GM23338 (cell line): ENCODE measurements around the gene NIPAL1.
"Not testable (repeated sequence)": the region's sequence is repeated elsewhere in the genome, so short reads cannot be mapped to it uniquely, and the experiment has no call there.

Experiments
- CREB1 ChIP-seq: fragments of 250-450 bp; sonication (Bioruptor Pico); IDR thresholded peaks from 2 replicates; pipeline ENCODE4 v1.5.0; 2020; ENCODE audit warnings: low read depth, mild to moderate bottlenecking, moderate library complexity
- EZH2 ChIP-seq: fragments of 200-600 bp; sonication (generic); IDR thresholded peaks from one replicate; pipeline ENCODE4 v1.8.0; 2017; ENCODE audit warnings: antibody characterized with exemption, mild to moderate bottlenecking, low read depth; ENCODE audit not compliant: unreplicated experiment
- POLR2AphosphoS5 ChIP-seq: IDR thresholded peaks from 2 replicates; pipeline ENCODE4 v1.6.1; 2016; ENCODE audit warnings: antibody characterized with exemption, low read depth
- TF ChIP-seq, protein P1 (sequence below): IDR thresholded peaks from one replicate; pipeline ENCODE4 v1.6.1; 2018; ENCODE audit warnings: antibody characterized with exemption; ENCODE audit not compliant: unreplicated experiment
- TF ChIP-seq, protein P2 (sequence below), 2 experiments: fragments of 200-600 bp in 1 of 2; sonication (generic) in 1 of 2; conservative IDR thresholded peaks; 2 replicates each; pipeline versions ENCODE4 v1.5.1 to v1.6.1; 2016 to 2017; ENCODE audit warnings: antibody characterized with exemption in 2 of 2, low read depth in 2 of 2, mild to moderate bottlenecking in 2 of 2, moderate library complexity in 1 of 2

- not testable (repeated sequence) for TF ChIP-seq EZH2; POLR2AphosphoS5; CREB1 (CRISPR knock-in tag)
- TF ChIP-seq, protein P1, sequence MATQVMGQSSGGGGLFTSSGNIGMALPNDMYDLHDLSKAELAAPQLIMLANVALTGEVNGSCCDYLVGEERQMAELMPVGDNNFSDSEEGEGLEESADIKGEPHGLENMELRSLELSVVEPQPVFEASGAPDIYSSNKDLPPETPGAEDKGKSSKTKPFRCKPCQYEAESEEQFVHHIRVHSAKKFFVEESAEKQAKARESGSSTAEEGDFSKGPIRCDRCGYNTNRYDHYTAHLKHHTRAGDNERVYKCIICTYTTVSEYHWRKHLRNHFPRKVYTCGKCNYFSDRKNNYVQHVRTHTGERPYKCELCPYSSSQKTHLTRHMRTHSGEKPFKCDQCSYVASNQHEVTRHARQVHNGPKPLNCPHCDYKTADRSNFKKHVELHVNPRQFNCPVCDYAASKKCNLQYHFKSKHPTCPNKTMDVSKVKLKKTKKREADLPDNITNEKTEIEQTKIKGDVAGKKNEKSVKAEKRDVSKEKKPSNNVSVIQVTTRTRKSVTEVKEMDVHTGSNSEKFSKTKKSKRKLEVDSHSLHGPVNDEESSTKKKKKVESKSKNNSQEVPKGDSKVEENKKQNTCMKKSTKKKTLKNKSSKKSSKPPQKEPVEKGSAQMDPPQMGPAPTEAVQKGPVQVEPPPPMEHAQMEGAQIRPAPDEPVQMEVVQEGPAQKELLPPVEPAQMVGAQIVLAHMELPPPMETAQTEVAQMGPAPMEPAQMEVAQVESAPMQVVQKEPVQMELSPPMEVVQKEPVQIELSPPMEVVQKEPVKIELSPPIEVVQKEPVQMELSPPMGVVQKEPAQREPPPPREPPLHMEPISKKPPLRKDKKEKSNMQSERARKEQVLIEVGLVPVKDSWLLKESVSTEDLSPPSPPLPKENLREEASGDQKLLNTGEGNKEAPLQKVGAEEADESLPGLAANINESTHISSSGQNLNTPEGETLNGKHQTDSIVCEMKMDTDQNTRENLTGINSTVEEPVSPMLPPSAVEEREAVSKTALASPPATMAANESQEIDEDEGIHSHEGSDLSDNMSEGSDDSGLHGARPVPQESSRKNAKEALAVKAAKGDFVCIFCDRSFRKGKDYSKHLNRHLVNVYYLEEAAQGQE, result not testable (repeated sequence)
- TF ChIP-seq, protein P2, sequence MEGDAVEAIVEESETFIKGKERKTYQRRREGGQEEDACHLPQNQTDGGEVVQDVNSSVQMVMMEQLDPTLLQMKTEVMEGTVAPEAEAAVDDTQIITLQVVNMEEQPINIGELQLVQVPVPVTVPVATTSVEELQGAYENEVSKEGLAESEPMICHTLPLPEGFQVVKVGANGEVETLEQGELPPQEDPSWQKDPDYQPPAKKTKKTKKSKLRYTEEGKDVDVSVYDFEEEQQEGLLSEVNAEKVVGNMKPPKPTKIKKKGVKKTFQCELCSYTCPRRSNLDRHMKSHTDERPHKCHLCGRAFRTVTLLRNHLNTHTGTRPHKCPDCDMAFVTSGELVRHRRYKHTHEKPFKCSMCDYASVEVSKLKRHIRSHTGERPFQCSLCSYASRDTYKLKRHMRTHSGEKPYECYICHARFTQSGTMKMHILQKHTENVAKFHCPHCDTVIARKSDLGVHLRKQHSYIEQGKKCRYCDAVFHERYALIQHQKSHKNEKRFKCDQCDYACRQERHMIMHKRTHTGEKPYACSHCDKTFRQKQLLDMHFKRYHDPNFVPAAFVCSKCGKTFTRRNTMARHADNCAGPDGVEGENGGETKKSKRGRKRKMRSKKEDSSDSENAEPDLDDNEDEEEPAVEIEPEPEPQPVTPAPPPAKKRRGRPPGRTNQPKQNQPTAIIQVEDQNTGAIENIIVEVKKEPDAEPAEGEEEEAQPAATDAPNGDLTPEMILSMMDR (conservative IDR thresholded peaks at IDR 0.05; ENCODE audit: low read depth in 2 of 2), result not testable (repeated sequence)
Measured at GRCh38 chr4:48010906-48011305, 5.7 kb upstream of the NIPAL1 start.
